ENCODE results near the gene SATB2. TPM values are rescaled to one million over a fixed set of nuclear protein-coding genes. Genes with fewer than 3 reads are reported as not detected.

The SATB2 gene
- total and polyA plus RNA-seq, 9 donors: 0.92 to 6.3 (median 3.8) TPM

DNA sequence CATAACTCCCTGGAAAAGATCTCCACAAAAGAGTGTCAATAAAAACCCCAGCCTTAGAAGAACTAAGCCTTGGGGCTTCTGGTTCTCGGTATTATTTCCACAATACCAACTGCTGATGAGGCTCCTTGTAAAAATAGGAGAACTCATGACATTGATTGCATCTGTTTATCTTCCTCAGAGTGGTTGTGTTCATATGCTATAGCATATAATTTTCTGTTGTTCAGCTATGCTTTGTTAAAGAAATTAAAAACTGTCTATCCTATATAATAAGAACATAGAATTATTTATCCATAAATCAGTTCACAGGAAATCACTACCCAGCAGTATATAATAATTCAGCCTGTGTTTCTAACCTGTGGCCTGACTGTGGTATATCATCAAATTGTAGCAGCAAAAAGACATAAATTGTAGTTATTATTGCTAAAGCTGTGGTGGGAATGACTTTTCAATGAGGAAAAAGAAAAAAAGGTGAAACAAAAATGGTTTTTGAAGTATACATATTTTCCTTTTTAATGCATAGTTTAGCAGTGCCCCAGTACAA, 68.9 kb downstream of the SATB2 start:
- Histone ChIP-seq H3K4me3 (no peak overlapping the region), H3K9me3 (no peaks in the 10 kb centered on the region), H3K27me3 (no peaks in the 10 kb centered on the region), H3K27ac (no peak overlapping the region), H3K4me1 (ENCODE audit: insufficient read depth) (no peaks in the 10 kb centered on the region), H3K36me3 (no peaks in the 10 kb centered on the region)
- no peak for TF ChIP-seq POLR2A (IDR thresholded peaks at IDR 0.05)
- no peak for TF ChIP-seq CTCF (IDR thresholded peaks at IDR 0.05)
- no peak for TF ChIP-seq EP300 (IDR thresholded peaks at IDR 0.05)
- DNase-seq: no peak
- intact Hi-C loops (cut with DNase I): no loop called here
- WGBS, 3 donors: 83 to 86% (median 85%) methylated on average over 1 of the region's 1 CpG

GRCh38 chr2:199384043-199384442, 73.7 kb downstream of the SATB2 start:
- intact Hi-C loops (cut with DNase I): no loop called here
- no peaks in the 10 kb centered on the region for H3K36me3 ChIP-seq
- no peak for DNase-seq
- H3K27ac ChIP-seq: no peak overlapping the region
- no peak overlapping the region for H3K4me3 ChIP-seq
- no peaks in the 10 kb centered on the region for H3K9me3 ChIP-seq
- H3K4me1 ChIP-seq (ENCODE audit: insufficient read depth): no peaks in the 10 kb centered on the region
- TF ChIP-seq CTCF (IDR thresholded peaks at IDR 0.05) (no peak), POLR2A (IDR thresholded peaks at IDR 0.05) (no peak), EP300 (IDR thresholded peaks at IDR 0.05) (no peak)
- 88 to 98% (median 92%) methylated on average over 1 of the region's 1 CpG for WGBS, 3 donors
- no peaks in the 10 kb centered on the region for H3K27me3 ChIP-seq

- 64 to 70% (median 65%) methylated on average over 4 of the region's 4 CpGs for WGBS, 3 donors
- Histone ChIP-seq H3K4me1 (ENCODE audit: insufficient read depth) (no peaks in the 10 kb centered on the region), H3K36me3 (no peaks in the 10 kb centered on the region), H3K4me3 (no peak overlapping the region), H3K9me3 (no peaks in the 10 kb centered on the region), H3K27ac (no peak overlapping the region), H3K27me3 (no peaks in the 10 kb centered on the region)
- no peak for DNase-seq
- intact Hi-C loops (cut with DNase I): no loop called here
- no peak for TF ChIP-seq EP300 (IDR thresholded peaks at IDR 0.05)
These were observed 74.7 kb downstream of the SATB2 start for GRCh38 chr2:199383021-199383420.

GRCh38 chr2:199382091-199382490, 75.6 kb downstream of the SATB2 start:
- 56 to 69% (median 64%) methylated on average over 6 of the region's 6 CpGs for WGBS, 3 donors
- H3K27ac ChIP-seq: no peak overlapping the region

More at GRCh38 chr2:199382091-199382490, 75.6 kb downstream of the SATB2 start:
- no peak for DNase-seq
- no peaks in the 10 kb centered on the region for H3K27me3 ChIP-seq
- no peak overlapping the region for H3K4me3 ChIP-seq
- intact Hi-C loops (cut with DNase I): no loop called here
- no peaks in the 10 kb centered on the region for H3K9me3 ChIP-seq
- H3K4me1 ChIP-seq (ENCODE audit: insufficient read depth): no peaks in the 10 kb centered on the region
- TF ChIP-seq CTCF (IDR thresholded peaks at IDR 0.05) (no peak), POLR2A (IDR thresholded peaks at IDR 0.05) (no peak), EP300 (IDR thresholded peaks at IDR 0.05) (no peak)
- no peaks in the 10 kb centered on the region for H3K36me3 ChIP-seq

Measured in ovary (tissue), 9 donors.